RWPE2 (cell line): ENCODE results near the gene CARD14.

ENCODE experiments used
- ATAC-seq: fragments of 200-7000 bp; cut with Tn5 transposase; 3 replicates; pipeline ENCODE4 v1.9.1; 2021; ENCODE audit warnings: low read depth
- DNase-seq: peaks from one replicate; pipeline ENCODE4 v3.0.0-alpha.2; 2020; ENCODE audit warnings: low spot score
- H3K27ac ChIP-seq: fragments of 450-650 bp; 2 replicates; pipeline ENCODE4 v1.5.1; 2017; ENCODE audit warnings: mild to moderate bottlenecking; ENCODE audit not compliant: poor library complexity, severe bottlenecking
- H3K27me3 ChIP-seq: fragments of 250-450 bp; sonication (Bioruptor Pico); 2 replicates; pipeline ENCODE4 v1.5.1; 2021; ENCODE audit warnings: mild to moderate bottlenecking, moderate library complexity; ENCODE audit not compliant: insufficient read depth, poor library complexity, severe bottlenecking
- H3K36me3 ChIP-seq: fragments of 250-450 bp; sonication (Bioruptor Pico); 2 replicates; pipeline ENCODE4 v1.5.1; 2020; ENCODE audit warnings: low read depth, mild to moderate bottlenecking, moderate library complexity
- H3K4me1 ChIP-seq: fragments of 250-450 bp; sonication (Bioruptor Pico); 2 replicates; pipeline ENCODE4 v1.5.1; 2021; ENCODE audit warnings: mild to moderate bottlenecking, moderate library complexity; ENCODE audit not compliant: insufficient read depth, poor library complexity, severe bottlenecking
- H3K4me3 ChIP-seq: fragments of 250-450 bp; sonication (Bioruptor Pico); 2 replicates; pipeline ENCODE4 v1.5.1; 2021; ENCODE audit warnings: mild to moderate bottlenecking, moderate library complexity; ENCODE audit not compliant: severe bottlenecking
- H3K9me3 ChIP-seq: fragments of 250-450 bp; sonication (Bioruptor Pico); 2 replicates; pipeline ENCODE4 v1.5.1; 2021; ENCODE audit warnings: mild to moderate bottlenecking, moderate library complexity; ENCODE audit not compliant: severe bottlenecking
- TF ChIP-seq, protein P1 (sequence below): fragments of 450-650 bp; IDR thresholded peaks from one replicate; pipeline ENCODE4 v1.5.1; 2017; ENCODE audit warnings: mild to moderate bottlenecking, moderate library complexity; ENCODE audit not compliant: poor library complexity, severe bottlenecking

Gene CARD14

GRCh38 chr17:80225230-80225629 lies 55.4 kb downstream of the CARD14 start:
- ATAC-seq (no peak), DNase-seq (no peak)
- Histone ChIP-seq H3K27me3 (no peaks in the 10 kb centered on the region), H3K36me3 (no peaks in the 10 kb centered on the region), H3K4me1 (no peaks in the 10 kb centered on the region), H3K4me3 (no peak overlapping the region), H3K27ac (no peak overlapping the region), H3K9me3 (no peaks in the 10 kb centered on the region)
- TF ChIP-seq, protein P1, sequence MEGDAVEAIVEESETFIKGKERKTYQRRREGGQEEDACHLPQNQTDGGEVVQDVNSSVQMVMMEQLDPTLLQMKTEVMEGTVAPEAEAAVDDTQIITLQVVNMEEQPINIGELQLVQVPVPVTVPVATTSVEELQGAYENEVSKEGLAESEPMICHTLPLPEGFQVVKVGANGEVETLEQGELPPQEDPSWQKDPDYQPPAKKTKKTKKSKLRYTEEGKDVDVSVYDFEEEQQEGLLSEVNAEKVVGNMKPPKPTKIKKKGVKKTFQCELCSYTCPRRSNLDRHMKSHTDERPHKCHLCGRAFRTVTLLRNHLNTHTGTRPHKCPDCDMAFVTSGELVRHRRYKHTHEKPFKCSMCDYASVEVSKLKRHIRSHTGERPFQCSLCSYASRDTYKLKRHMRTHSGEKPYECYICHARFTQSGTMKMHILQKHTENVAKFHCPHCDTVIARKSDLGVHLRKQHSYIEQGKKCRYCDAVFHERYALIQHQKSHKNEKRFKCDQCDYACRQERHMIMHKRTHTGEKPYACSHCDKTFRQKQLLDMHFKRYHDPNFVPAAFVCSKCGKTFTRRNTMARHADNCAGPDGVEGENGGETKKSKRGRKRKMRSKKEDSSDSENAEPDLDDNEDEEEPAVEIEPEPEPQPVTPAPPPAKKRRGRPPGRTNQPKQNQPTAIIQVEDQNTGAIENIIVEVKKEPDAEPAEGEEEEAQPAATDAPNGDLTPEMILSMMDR: no peak

DNA sequence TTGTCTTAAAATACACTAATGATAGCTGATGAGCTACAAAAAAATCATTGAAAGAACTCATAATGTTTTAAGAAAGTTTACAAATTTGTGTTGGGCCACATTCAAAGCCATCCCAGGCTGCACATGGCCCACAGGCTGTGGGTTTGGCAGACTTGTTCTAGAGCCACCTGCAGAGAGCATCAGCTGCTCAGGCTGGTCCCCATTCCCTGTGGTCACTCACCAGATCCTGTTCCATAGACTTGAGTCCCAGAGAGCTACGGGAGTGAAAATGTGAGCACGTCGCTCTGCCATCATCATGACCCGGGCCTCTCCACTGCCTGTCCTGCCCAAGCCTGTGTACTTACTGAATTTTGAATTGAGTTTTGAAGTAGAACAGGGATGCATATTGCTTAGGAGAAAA lies 57.3 kb downstream of the CARD14 start:
- Histone ChIP-seq H3K36me3 (peaks cover 7% of the 10 kb centered on the region), H3K27ac (no peak overlapping the region), H3K9me3 (peaks cover 5% of the 10 kb centered on the region), H3K27me3 (no peaks in the 10 kb centered on the region), H3K4me1 (no peaks in the 10 kb centered on the region), H3K4me3 (no peak overlapping the region)
- DNase-seq (no peak), ATAC-seq (no peak)
- TF ChIP-seq, protein P1: no peak

GRCh38 chr17:80227666-80228065 lies 57.8 kb downstream of the CARD14 start:
- TF ChIP-seq, protein P1: no peak
- no peak for DNase-seq
- no peaks in the 10 kb centered on the region for H3K27me3 ChIP-seq
- peaks cover 12% of the 10 kb centered on the region for H3K36me3 ChIP-seq
- no peak overlapping the region for H3K4me3 ChIP-seq
- no peaks in the 10 kb centered on the region for H3K4me1 ChIP-seq
- H3K9me3 ChIP-seq: peaks cover 10% of the 10 kb centered on the region
- no peak overlapping the region for H3K27ac ChIP-seq
- ATAC-seq: no peak

GRCh38 chr17:80228477-80228876 lies 58.6 kb downstream of the CARD14 start:
- Histone ChIP-seq H3K9me3 (peaks cover 11% of the 10 kb centered on the region), H3K27me3 (no peaks in the 10 kb centered on the region), H3K27ac (no peak overlapping the region), H3K36me3 (peaks cover 13% of the 10 kb centered on the region), H3K4me1 (no peaks in the 10 kb centered on the region), H3K4me3 (no peak overlapping the region)
- ATAC-seq (no peak), DNase-seq (no peak)
- TF ChIP-seq, protein P1: no peak

DNA sequence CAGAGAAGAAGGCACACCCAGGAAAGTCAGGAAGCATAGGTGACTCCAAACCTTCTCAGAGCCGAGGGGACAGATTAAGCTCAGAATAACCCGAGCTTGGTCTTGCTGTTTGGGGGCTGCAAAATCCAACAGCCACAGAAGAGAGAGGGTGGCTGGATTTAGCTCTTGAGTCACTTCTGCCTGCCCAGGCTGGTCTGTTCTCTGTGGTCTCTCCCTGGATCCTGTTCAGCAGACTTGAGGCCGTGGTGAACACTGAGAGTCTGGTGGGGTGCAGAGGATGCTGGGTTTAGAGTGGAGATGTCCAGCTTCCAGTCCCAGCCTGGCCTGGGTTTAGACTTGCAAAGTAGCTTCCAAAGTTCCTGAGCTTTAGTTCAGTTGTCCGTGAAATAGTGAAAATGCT lies 59.2 kb downstream of the CARD14 start:
- H3K27ac ChIP-seq: no peak overlapping the region
- H3K27me3 ChIP-seq: no peaks in the 10 kb centered on the region
- no peak overlapping the region for H3K4me3 ChIP-seq
- TF ChIP-seq, protein P1: no peak
- DNase-seq (no peak), ATAC-seq (no peak)
- H3K4me1 ChIP-seq: no peaks in the 10 kb centered on the region
- peaks cover 13% of the 10 kb centered on the region for H3K36me3 ChIP-seq
- peaks cover 11% of the 10 kb centered on the region for H3K9me3 ChIP-seq
